ENCODE data around the gene GPC5.

GRCh38 chr13:92452840-92453239, 1054.4 kb downstream of the GPC5 start:
- TF ChIP-seq CTCF (IDR thresholded peaks at IDR 0.05) (no peak), REST (IDR thresholded peaks at IDR 0.05; ENCODE audit: insufficient read depth in 1 of 2, low read depth in 2 of 2, low read length in 1 of 2) (no peak), POLR2AphosphoS5 (IDR thresholded peaks at IDR 0.05; ENCODE audit: low read depth, low read length) (no peak)
